Measurements from ENCODE around the gene DNAJC21. TPM values are rescaled to one million over a fixed set of nuclear protein-coding genes. Genes with fewer than 3 reads are reported as not detected.
A peak's percentile ranks its signal among the peaks of the same experiment; 100 is the strongest.

DNAJC21 gene
- total RNA-seq, result 10 to 100 TPM; 64.7 to 70.6 TPM
- polyA plus RNA-seq, result 31.0 TPM

DNA sequence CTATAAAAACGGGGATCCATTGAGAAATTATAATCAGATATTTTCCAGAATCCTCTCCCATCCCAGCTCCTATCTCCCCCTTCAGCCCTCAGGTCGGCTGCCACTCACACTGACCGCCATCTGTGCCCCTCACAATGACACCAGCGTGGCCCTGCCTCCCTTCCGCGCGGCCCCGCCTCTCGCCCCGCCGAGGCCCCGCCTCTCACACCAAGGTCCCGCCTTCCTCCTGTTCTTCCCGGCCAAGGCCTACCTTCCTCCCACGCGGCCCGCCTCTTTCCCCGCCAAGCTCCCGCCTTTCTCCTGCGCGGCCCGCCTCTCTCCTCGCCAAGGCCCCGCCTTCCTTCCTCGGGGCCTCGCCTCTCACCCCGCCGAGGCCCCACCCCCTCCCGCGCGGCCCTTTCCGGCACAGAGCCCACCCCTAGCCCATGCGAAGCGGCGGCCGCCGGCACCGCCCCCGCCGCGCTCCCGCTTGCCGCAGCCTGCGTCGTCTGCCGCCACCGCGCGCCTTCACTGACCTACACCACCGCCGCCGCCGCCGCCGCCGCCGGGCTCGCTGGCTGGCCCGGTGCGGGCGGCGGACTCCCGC, at the start of gene DNAJC21:
DNAJC21 (plus strand) TSS at position 426 of the 586 bp plus-strand sequence. CDS start 261 bp downstream, outside the sequence.
- peak within 1 kb of the TSS; percentile 94 to 100 (median 96) for H3K4me3 Mint-ChIP-seq
- Histone ChIP-seq H3K36me3 (ENCODE audit: insufficient read depth, low read length) (peaks cover 12% of the 10 kb centered on the region), H3K4me1 (ENCODE audit: insufficient read depth, low read length) (peaks cover 23% of the 10 kb centered on the region), H3K27ac (ENCODE audit: low read depth, low read length) (peak within 1 kb of the TSS; percentile 86), H3K9me3 (ENCODE audit: low read length) (no peaks in the 10 kb centered on the region), H3K27me3 (ENCODE audit: insufficient read depth, low read length, poor library complexity, severe bottlenecking) (no peaks in the 10 kb centered on the region), H3K4me3 (ENCODE audit: low read length) (peak within 1 kb of the TSS; percentile 86)
- H3K9me3 Mint-ChIP-seq, result no peaks in the 10 kb centered on the region
- POLR2A ChIA-PET, result interaction anchor here (0.6 to 3.8 kb wide), 7 partner anchors 10 to 1947 kb away, joined by 3 to 97 read pairs (median 3); partner anchors contain the start of genes BRIX1, LMBRD2, NIPBL and RAD1
- H3K4me1 Mint-ChIP-seq, result peaks cover 29 to 45% (median 32%) of the 10 kb centered on the region in 3 donors
- H3K27me3 Mint-ChIP-seq, result peaks cover 0 to 3% of the 10 kb centered on the region in 2 donors
- H3K36me3 Mint-ChIP-seq, result peaks cover 0 to 33% (median 9%) of the 10 kb centered on the region in 3 donors
- peak within 1 kb of the TSS; percentile 84 to 98 (median 97) for H3K27ac Mint-ChIP-seq
- CTCF ChIA-PET, result interaction anchor here (1.1 to 2.7 kb wide), 4 partner anchors 13 to 996 kb away, joined by 4 to 32 read pairs (median 6); partner anchors contain the start of genes BRIX1 and RAD1
- peak; percentile 95 to 98 (median 97) for DNase-seq

- ChIA-PET POLR2A (no interaction called here), CTCF (interaction anchor here (1.0 kb wide), 1 partner anchor 43 kb away, joined by 3 read pairs; no protein-coding TSS in a partner anchor)
- H3K4me1 Mint-ChIP-seq, result no peaks in the 10 kb centered on the region
- peaks cover 0 to 8% (median 4%) of the 10 kb centered on the region in 5 donors for H3K9me3 Mint-ChIP-seq
- no peak overlapping the region for H3K27ac ChIP-seq (ENCODE audit: low read depth, low read length)
- H3K4me1 ChIP-seq (ENCODE audit: insufficient read depth, low read length), result no peaks in the 10 kb centered on the region
- H3K27me3 ChIP-seq (ENCODE audit: insufficient read depth, low read length, poor library complexity, severe bottlenecking), result no peaks in the 10 kb centered on the region
- DNase-seq, result no peak
- H3K9me3 ChIP-seq (ENCODE audit: low read length), result no peaks in the 10 kb centered on the region
- H3K4me3 Mint-ChIP-seq, result no peak overlapping the region
- peaks cover 7 to 40% of the 10 kb centered on the region in 2 donors for H3K27me3 Mint-ChIP-seq
- no peaks in the 10 kb centered on the region for H3K36me3 ChIP-seq (ENCODE audit: insufficient read depth, low read length)
- peaks cover 0 to 2% (median under 1%) of the 10 kb centered on the region in 3 donors for H3K36me3 Mint-ChIP-seq
- H3K4me3 ChIP-seq (ENCODE audit: low read length), result no peak overlapping the region
- no peak overlapping the region for H3K27ac Mint-ChIP-seq
These were observed 48.1 kb upstream of the DNAJC21 start for GRCh38 chr5:34881246-34881645.

DNA sequence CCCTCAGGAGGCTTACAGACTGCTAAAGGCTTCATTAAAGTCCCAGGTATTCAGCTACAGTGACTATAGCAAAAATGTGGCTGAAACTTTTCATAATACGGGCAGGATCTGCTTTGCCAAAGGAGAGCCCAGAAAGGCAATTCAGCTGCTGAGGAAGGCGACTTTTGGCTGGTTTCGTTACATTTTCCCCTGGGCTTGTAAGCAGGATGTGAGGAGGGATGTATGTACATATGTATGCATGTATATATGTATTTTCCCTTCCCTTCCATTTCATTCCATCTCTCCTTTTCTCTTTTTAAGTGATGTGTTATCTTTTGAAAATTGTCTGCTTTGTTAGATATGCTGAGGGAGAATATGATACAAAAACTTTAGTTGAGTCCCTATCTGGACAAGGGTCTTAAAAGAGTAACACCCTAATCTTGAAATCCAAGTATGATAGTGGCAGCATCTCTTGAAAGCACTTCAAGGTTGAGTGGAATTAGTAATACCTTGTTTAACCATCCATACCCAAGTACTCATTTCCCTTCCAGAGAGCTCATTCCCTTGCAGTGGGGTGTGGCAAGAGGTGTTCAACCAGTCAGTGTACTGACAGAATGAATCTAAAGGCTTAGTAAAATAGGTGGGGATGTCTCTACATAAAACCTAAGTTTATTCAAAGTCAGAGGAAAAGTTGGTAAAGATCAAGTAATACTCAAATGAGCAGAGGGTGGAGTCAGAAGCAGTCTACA, 42.8 kb upstream of the DNAJC21 start:
- Mint-ChIP-seq H3K36me3 (no peaks in the 10 kb centered on the region), H3K27ac (no peak overlapping the region), H3K9me3 (no peaks in the 10 kb centered on the region), H3K27me3 (peaks cover 3 to 29% of the 10 kb centered on the region in 2 donors), H3K4me1 (no peaks in the 10 kb centered on the region), H3K4me3 (no peak overlapping the region)
- ChIA-PET CTCF (no interaction called here), POLR2A (interaction anchor here (0.6 kb wide), 1 partner anchor 370 kb away, joined by 3 read pairs; no protein-coding TSS in a partner anchor)
- no peaks in the 10 kb centered on the region for H3K9me3 ChIP-seq (ENCODE audit: low read length)
- no peaks in the 10 kb centered on the region for H3K36me3 ChIP-seq (ENCODE audit: insufficient read depth, low read length)
- no peak overlapping the region for H3K27ac ChIP-seq (ENCODE audit: low read depth, low read length)
- no peaks in the 10 kb centered on the region for H3K27me3 ChIP-seq (ENCODE audit: insufficient read depth, low read length, poor library complexity, severe bottlenecking)
- DNase-seq, result no peak
- no peak overlapping the region for H3K4me3 ChIP-seq (ENCODE audit: low read length)
- no peaks in the 10 kb centered on the region for H3K4me1 ChIP-seq (ENCODE audit: insufficient read depth, low read length)

- Mint-ChIP-seq H3K27me3 (peaks cover 0 to 9% of the 10 kb centered on the region in 2 donors), H3K4me3 (no peak overlapping the region), H3K27ac (no peak overlapping the region), H3K9me3 (no peaks in the 10 kb centered on the region), H3K36me3 (no peaks in the 10 kb centered on the region), H3K4me1 (no peaks in the 10 kb centered on the region)
- Histone ChIP-seq H3K36me3 (ENCODE audit: insufficient read depth, low read length) (no peaks in the 10 kb centered on the region), H3K9me3 (ENCODE audit: low read length) (no peaks in the 10 kb centered on the region), H3K4me3 (ENCODE audit: low read length) (no peak overlapping the region), H3K27me3 (ENCODE audit: insufficient read depth, low read length, poor library complexity, severe bottlenecking) (no peaks in the 10 kb centered on the region), H3K4me1 (ENCODE audit: insufficient read depth, low read length) (no peaks in the 10 kb centered on the region), H3K27ac (ENCODE audit: low read depth, low read length) (no peak overlapping the region)
- ChIA-PET CTCF (interaction anchor here (0.9 kb wide), 1 partner anchor 366 kb away, joined by 4 read pairs; no protein-coding TSS in a partner anchor), POLR2A (interaction anchor here (0.7 kb wide), 1 partner anchor 45 kb away, joined by 6 read pairs; no protein-coding TSS in a partner anchor)
- no peak for DNase-seq
These were observed 40.0 kb upstream of the DNAJC21 start for GRCh38 chr5:34889394-34889793.

- Mint-ChIP-seq H3K4me3 (no peak overlapping the region), H3K27me3 (peaks cover 0 to 1% of the 10 kb centered on the region in 2 donors)
These were observed 37.4 kb upstream of the DNAJC21 start for GRCh38 chr5:34891981-34892380.

GRCh38 chr5:34892414-34892813, 36.9 kb upstream of the DNAJC21 start:
- Mint-ChIP-seq H3K4me1 (no peaks in the 10 kb centered on the region), H3K9me3 (no peaks in the 10 kb centered on the region), H3K36me3 (peaks cover 0 to 4% (median 3%) of the 10 kb centered on the region in 3 donors), H3K27me3 (no peaks in the 10 kb centered on the region), H3K27ac (peak overlapping the region in 1 of 8 donors; percentile 45), H3K4me3 (no peak overlapping the region)
- DNase-seq, result no peak
- Histone ChIP-seq H3K27ac (ENCODE audit: low read depth, low read length) (no peak overlapping the region), H3K36me3 (ENCODE audit: insufficient read depth, low read length) (no peaks in the 10 kb centered on the region), H3K27me3 (ENCODE audit: insufficient read depth, low read length, poor library complexity, severe bottlenecking) (no peaks in the 10 kb centered on the region), H3K4me3 (ENCODE audit: low read length) (no peak overlapping the region), H3K9me3 (ENCODE audit: low read length) (no peaks in the 10 kb centered on the region), H3K4me1 (ENCODE audit: insufficient read depth, low read length) (no peaks in the 10 kb centered on the region)
- CTCF ChIA-PET, result no interaction called here
- POLR2A ChIA-PET, result no interaction called here

More at GRCh38 chr5:34891981-34892380, 37.4 kb upstream of the DNAJC21 start:
- Histone ChIP-seq H3K4me3 (ENCODE audit: low read length) (no peak overlapping the region), H3K4me1 (ENCODE audit: insufficient read depth, low read length) (no peaks in the 10 kb centered on the region), H3K27ac (ENCODE audit: low read depth, low read length) (no peak overlapping the region), H3K9me3 (ENCODE audit: low read length) (no peaks in the 10 kb centered on the region), H3K36me3 (ENCODE audit: insufficient read depth, low read length) (no peaks in the 10 kb centered on the region), H3K27me3 (ENCODE audit: insufficient read depth, low read length, poor library complexity, severe bottlenecking) (no peaks in the 10 kb centered on the region)
- Mint-ChIP-seq H3K4me1 (no peaks in the 10 kb centered on the region), H3K9me3 (no peaks in the 10 kb centered on the region), H3K27ac (no peak overlapping the region), H3K36me3 (peaks cover 0 to 4% (median 3%) of the 10 kb centered on the region in 3 donors)
- CTCF ChIA-PET, result no interaction called here
- POLR2A ChIA-PET, result no interaction called here
- no peak for DNase-seq

- Mint-ChIP-seq H3K4me3 (no peak overlapping the region), H3K27ac (no peak overlapping the region), H3K4me1 (no peaks in the 10 kb centered on the region), H3K36me3 (peaks cover 0 to 4% (median 3%) of the 10 kb centered on the region in 3 donors), H3K27me3 (no peaks in the 10 kb centered on the region), H3K9me3 (no peaks in the 10 kb centered on the region)
- Histone ChIP-seq H3K27me3 (ENCODE audit: insufficient read depth, low read length, poor library complexity, severe bottlenecking) (no peaks in the 10 kb centered on the region), H3K4me3 (ENCODE audit: low read length) (no peak overlapping the region), H3K27ac (ENCODE audit: low read depth, low read length) (no peak overlapping the region), H3K4me1 (ENCODE audit: insufficient read depth, low read length) (no peaks in the 10 kb centered on the region), H3K9me3 (ENCODE audit: low read length) (no peaks in the 10 kb centered on the region), H3K36me3 (ENCODE audit: insufficient read depth, low read length) (no peaks in the 10 kb centered on the region)
- no peak for DNase-seq
- ChIA-PET CTCF (interaction anchor here (1.6 kb wide), 1 partner anchor 9 kb away, joined by 4 read pairs; no protein-coding TSS in a partner anchor), POLR2A (no interaction called here)
These were observed 34.6 kb upstream of the DNAJC21 start for GRCh38 chr5:34894716-34895115.

All from CD8-positive, alpha-beta memory T cell (primary cell).